ENCODE measurements around the gene ACAD8. TPM values are rescaled to one million over a fixed set of nuclear protein-coding genes. Genes with fewer than 3 reads are reported as not detected.

The ACAD8 gene
- total and polyA plus RNA-seq, 2 of the 4 experiments (the other 2 are of a cell fraction): 11.1 to 21.2 TPM

DNA sequence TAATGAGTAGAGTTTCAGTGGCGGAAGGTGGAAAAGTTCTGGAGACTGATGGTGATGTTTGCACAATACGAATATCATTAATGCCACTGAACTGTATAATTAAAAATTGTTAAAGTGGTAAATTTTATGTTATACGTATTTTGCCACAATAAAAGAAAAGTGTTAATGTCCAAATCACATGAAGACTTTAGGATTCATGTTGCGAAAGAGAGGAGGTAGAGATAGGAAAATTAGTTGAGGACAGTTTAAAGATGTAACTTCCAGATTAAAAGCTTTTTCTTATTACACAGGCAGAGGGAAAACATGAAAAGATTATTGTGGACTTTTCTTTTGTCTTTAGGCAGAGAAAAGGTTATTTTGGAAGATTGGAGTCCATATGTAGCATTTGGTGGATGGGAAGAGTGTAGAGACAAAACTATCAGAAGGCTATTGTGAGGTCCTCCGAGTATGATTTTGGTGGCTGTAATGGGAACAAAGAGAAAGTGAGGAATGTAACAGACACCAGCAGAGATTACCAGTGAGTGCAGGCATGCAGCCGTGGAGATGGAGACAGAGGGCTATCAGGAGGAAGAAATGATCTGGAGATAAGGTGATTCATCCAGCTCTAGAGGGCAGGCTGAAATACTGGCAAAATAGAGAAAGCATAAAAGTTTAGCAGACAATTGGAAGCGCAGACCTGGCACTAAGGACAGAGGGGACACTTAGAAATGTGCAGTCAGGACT lies 16.4 kb upstream of the ACAD8 start:
- Histone ChIP-seq H3K23ac (ENCODE audit: low read depth, low read length) (no peak overlapping the region), H3K4me2 (ENCODE audit: low read depth, low read length) (no peak overlapping the region), H2BK5ac (ENCODE audit: low read depth, low read length, poor library complexity, severe bottlenecking) (no peak overlapping the region), H3K27ac (ENCODE audit: insufficient read depth, low read length) (no peak overlapping the region), H3K56ac (ENCODE audit: extremely low read depth, insufficient read depth, low read length) (no peak overlapping the region), H3K9me3 (ENCODE audit: control insufficient read depth, insufficient read depth, low read length) (no peaks in the 10 kb centered on the region), H3K9me1 (ENCODE audit: insufficient read depth, low read length) (peaks cover 3% of the 10 kb centered on the region; the same call in 1 of the 2 replicates), H3K4ac (ENCODE audit: low read depth, low read length) (no peak overlapping the region), H3K4me1 (ENCODE audit: control insufficient read depth, insufficient read depth, low read length) (no peaks in the 10 kb centered on the region), H4K91ac (ENCODE audit: insufficient read depth, low read depth, low read length) (no peak overlapping the region), H3K79me1 (ENCODE audit: low read depth in 1 of 2, low read length in 2 of 2) (peaks cover 12 to 33% of the 10 kb centered on the region in 2 experiments), H3K14ac (replicated peaks; ENCODE audit: low read depth, low read length) (no peak overlapping the region), H2BK20ac (ENCODE audit: low read depth, low read length) (no peak overlapping the region), H3K9ac (ENCODE audit: low read depth, low read length) (no peak overlapping the region), H2AFZ (replicated peaks; ENCODE audit: low read length, poor library complexity) (no peak overlapping the region), H2BK15ac (ENCODE audit: low read depth, low read length) (no peak overlapping the region), H3K27me3 (ENCODE audit: control insufficient read depth, insufficient read depth, low read length) (no peaks in the 10 kb centered on the region), H4K5ac (ENCODE audit: low read depth, low read length) (no peak overlapping the region), H3K18ac (ENCODE audit: low read depth, low read length) (no peak overlapping the region), H4K8ac (ENCODE audit: low read depth in 2 of 2, low read length in 2 of 2) (no peak overlapping the region), H3K36me3 (ENCODE audit: control insufficient read depth, insufficient read depth, low read length) (peaks cover 24% of the 10 kb centered on the region), H2AK5ac (ENCODE audit: low read depth, low read length) (no peak overlapping the region), H2BK120ac (ENCODE audit: low read depth, low read length) (no peak overlapping the region), H4K20me1 (ENCODE audit: insufficient read depth, low read length) (peaks cover 8% of the 10 kb centered on the region), H2AK9ac (replicated peaks; ENCODE audit: low read depth, low read length, poor library complexity) (no peak overlapping the region), H3K4me3 (ENCODE audit: insufficient read depth, low read depth, low read length) (no peak overlapping the region)
- intact Hi-C loops (cut with micrococcal nuclease) (no loop called here), in situ Hi-C loops (cut with MboI; ENCODE audit: low sequenced_read_pairs) (no loop called here), dilution Hi-C loops (cut with HindIII; ENCODE audit: low sequenced_read_pairs, unreplicated experiment) (no loop called here)
- POLR2A ChIA-PET (ENCODE audit: unreplicated experiment): no interaction called here
- CTCF ChIA-PET: no interaction called here
- ATAC-seq (ENCODE audit: low read depth) (peak; percentile 75), DNase-seq (peak; percentile 31)
- TF ChIP-seq CTCF (conservative IDR thresholded peaks at IDR 0.05; ENCODE audit: low read depth, low read length): no peak
- TF ChIP-seq POLR2A (IDR thresholded peaks at IDR 0.05; ENCODE audit: low read depth, low read length): no peak
- TF ChIP-seq BHLHE40 (IDR thresholded peaks at IDR 0.05; ENCODE audit: low read depth, low read length): no peak
- TF ChIP-seq CEBPB (IDR thresholded peaks at IDR 0.05; ENCODE audit: low read depth, low read length): peak; percentile 54
- TF ChIP-seq NFE2L2 (IDR thresholded peaks at IDR 0.05; ENCODE audit: low read depth, low read length): no peak
- BruUV-seq (replicated peaks): no TSS peak
- WGBS, 2 experiments (ENCODE audit: extremely low coverage in 2 of 2, insufficient read length in 1 of 2): 81% methylated on average over 3 of the region's 7 CpGs; no CpG with 5 or more reads in 1 of the 2 experiments

Measured in IMR-90 (cell line).